Measurements from ENCODE around the gene PHF21A. TPM values are rescaled to one million over a fixed set of nuclear protein-coding genes. Genes with fewer than 3 reads are reported as not detected.
A peak's percentile ranks its signal among the peaks of the same experiment; 100 is the strongest.
"Not testable (repeated sequence)": the region's sequence is repeated elsewhere in the genome, so short reads cannot be mapped to it uniquely, and the experiment has no call there.

PHF21A gene
- total and polyA plus RNA-seq, 2 of the 13 experiments (the other 11 are each of a cell fraction or from before 2014, with no cell fraction given), result 4.1 to 34.6 TPM

GRCh38 chr11:46117842-46118241, 3.4 kb downstream of the PHF21A start:
- Histone ChIP-seq H3K27ac (ENCODE audit: extremely low read length, insufficient read depth, low read length) (no peak overlapping the region), H3K9me3 (ENCODE audit: low read length) (no peaks in the 10 kb centered on the region), H3K36me3 (replicated peaks in 1 of 2; ENCODE audit: control insufficient read depth in 1 of 2, insufficient read depth in 2 of 2, low read length in 2 of 2) (no peaks in the 10 kb centered on the region), H2AFZ (ENCODE audit: low read length) (no peak overlapping the region), H3K4me1 (ENCODE audit: insufficient read depth, low read length) (peaks cover 41% of the 10 kb centered on the region), H4K20me1 (ENCODE audit: insufficient read depth, low read length) (peaks cover 16% of the 10 kb centered on the region), H3K79me2 (ENCODE audit: insufficient read depth, low read length) (peaks cover 48% of the 10 kb centered on the region), H3K27me3 (ENCODE audit: control insufficient read depth in 1 of 2, insufficient read depth in 2 of 2, low read length in 2 of 2) (no peaks in the 10 kb centered on the region; a peak in 1 of 5 replicates), H3K4me3 (replicated peaks in 1 of 3; ENCODE audit: insufficient read depth in 1 of 3, low read depth in 2 of 3, low read length in 3 of 3) (no peak overlapping the region; a peak in 1 of 6 replicates), H3K9ac (ENCODE audit: insufficient read depth, low read depth, low read length) (no peak overlapping the region), H3K4me2 (ENCODE audit: low read depth, low read length) (peak overlapping the region; percentile 91)
- ChIA-PET CTCF (ENCODE audit: low intra/inter-chr PET ratio, low total read pairs) (no interaction called here), POLR2A (no interaction called here)
- TF ChIP-seq, protein P1, sequence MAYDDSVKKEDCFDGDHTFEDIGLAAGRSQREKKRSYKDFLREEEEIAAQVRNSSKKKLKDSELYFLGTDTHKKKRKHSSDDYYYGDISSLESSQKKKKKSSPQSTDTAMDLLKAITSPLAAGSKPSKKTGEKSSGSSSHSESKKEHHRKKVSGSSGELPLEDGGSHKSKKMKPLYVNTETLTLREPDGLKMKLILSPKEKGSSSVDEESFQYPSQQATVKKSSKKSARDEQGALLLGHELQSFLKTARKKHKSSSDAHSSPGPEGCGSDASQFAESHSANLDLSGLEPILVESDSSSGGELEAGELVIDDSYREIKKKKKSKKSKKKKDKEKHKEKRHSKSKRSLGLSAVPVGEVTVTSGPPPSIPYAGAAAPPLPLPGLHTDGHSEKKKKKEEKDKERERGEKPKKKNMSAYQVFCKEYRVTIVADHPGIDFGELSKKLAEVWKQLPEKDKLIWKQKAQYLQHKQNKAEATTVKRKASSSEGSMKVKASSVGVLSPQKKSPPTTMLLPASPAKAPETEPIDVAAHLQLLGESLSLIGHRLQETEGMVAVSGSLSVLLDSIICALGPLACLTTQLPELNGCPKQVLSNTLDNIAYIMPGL (CRISPR knock-in tag; IDR thresholded peaks at IDR 0.05; ENCODE audit: borderline replicate concordance in 1 of 2, low read depth in 1 of 2), result 0 out of 4 replicates have a peak, but pooled peaks of 1 of the 2 experiments have one; percentile 15
- no peak for TF ChIP-seq ZNF788 (CRISPR knock-in tag; IDR thresholded peaks at IDR 0.05; ENCODE audit: borderline replicate concordance)
- TF ChIP-seq, protein P2, sequence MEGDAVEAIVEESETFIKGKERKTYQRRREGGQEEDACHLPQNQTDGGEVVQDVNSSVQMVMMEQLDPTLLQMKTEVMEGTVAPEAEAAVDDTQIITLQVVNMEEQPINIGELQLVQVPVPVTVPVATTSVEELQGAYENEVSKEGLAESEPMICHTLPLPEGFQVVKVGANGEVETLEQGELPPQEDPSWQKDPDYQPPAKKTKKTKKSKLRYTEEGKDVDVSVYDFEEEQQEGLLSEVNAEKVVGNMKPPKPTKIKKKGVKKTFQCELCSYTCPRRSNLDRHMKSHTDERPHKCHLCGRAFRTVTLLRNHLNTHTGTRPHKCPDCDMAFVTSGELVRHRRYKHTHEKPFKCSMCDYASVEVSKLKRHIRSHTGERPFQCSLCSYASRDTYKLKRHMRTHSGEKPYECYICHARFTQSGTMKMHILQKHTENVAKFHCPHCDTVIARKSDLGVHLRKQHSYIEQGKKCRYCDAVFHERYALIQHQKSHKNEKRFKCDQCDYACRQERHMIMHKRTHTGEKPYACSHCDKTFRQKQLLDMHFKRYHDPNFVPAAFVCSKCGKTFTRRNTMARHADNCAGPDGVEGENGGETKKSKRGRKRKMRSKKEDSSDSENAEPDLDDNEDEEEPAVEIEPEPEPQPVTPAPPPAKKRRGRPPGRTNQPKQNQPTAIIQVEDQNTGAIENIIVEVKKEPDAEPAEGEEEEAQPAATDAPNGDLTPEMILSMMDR (CRISPR knock-in tag; IDR thresholded peaks at IDR 0.05), result peak; percentile 23
- TF ChIP-seq THAP8 (CRISPR knock-in tag; IDR thresholded peaks at IDR 0.05; ENCODE audit: borderline replicate concordance), result no peak
- DNase-seq (ENCODE audit: low spot score), result no peak
- BruUV-seq (replicated peaks), result no TSS peak
- no peak for ATAC-seq
- no peak for FAIRE-seq
- in situ Hi-C loops (cut with HindIII; ENCODE audit: extremely low pct_ligation_motif_present, low pct_unique_long_range_greater_than_20kb), result no loop called here
- intact Hi-C loops (cut with micrococcal nuclease; ENCODE audit: unreplicated experiment), result no loop called here

GRCh38 chr11:46116712-46117037, 4.6 kb downstream of the PHF21A start:
- FAIRE-seq; H3K27ac ChIP-seq (ENCODE audit: extremely low read length, insufficient read depth, low read length); H3K27me3 ChIP-seq (ENCODE audit: control insufficient read depth in 1 of 2, insufficient read depth in 2 of 2, low read length in 2 of 2); H3K9ac ChIP-seq (ENCODE audit: insufficient read depth, low read depth, low read length); H3K9me3 ChIP-seq (ENCODE audit: low read length); H3K4me2 ChIP-seq (ENCODE audit: low read depth, low read length); intact Hi-C loops (cut with micrococcal nuclease; ENCODE audit: unreplicated experiment); H2AFZ ChIP-seq (ENCODE audit: low read length); POLR2A ChIA-PET; H3K4me3 ChIP-seq (replicated peaks in 1 of 3; ENCODE audit: insufficient read depth in 1 of 3, low read depth in 2 of 3, low read length in 3 of 3); H3K36me3 ChIP-seq (replicated peaks in 1 of 2; ENCODE audit: control insufficient read depth in 1 of 2, insufficient read depth in 2 of 2, low read length in 2 of 2); BruUV-seq (replicated peaks); ATAC-seq; DNase-seq (ENCODE audit: low spot score); in situ Hi-C loops (cut with HindIII; ENCODE audit: extremely low pct_ligation_motif_present, low pct_unique_long_range_greater_than_20kb); CTCF ChIA-PET (ENCODE audit: low intra/inter-chr PET ratio, low total read pairs): not testable (repeated sequence)
- Histone ChIP-seq H4K20me1 (ENCODE audit: insufficient read depth, low read length) (peaks cover 27% of the 10 kb centered on the region), H3K79me2 (ENCODE audit: insufficient read depth, low read length) (peaks cover 59% of the 10 kb centered on the region), H3K4me1 (ENCODE audit: insufficient read depth, low read length) (peaks cover 41% of the 10 kb centered on the region)
- WGBS (ENCODE audit: low lambda C conversion rate), result 96% methylated on average over 10 of the region's 10 CpGs
